HepG2 (cell line): ENCODE data around the gene ASAP2. TPM values are rescaled to one million over a fixed set of nuclear protein-coding genes. Genes with fewer than 3 reads are reported as not detected.

Experiments used
- CSRNP1 ChIP-seq: sonication (generic); formaldehyde crosslinking; IDR thresholded peaks from 2 replicates; pipeline ENCODE4 v1.8.1; 2023; ENCODE audit warnings: mild to moderate bottlenecking, missing genetic modification reagents
- DZIP1 ChIP-seq: sonication (generic); formaldehyde crosslinking; IDR thresholded peaks from 2 replicates; pipeline ENCODE4 v1.5.0; 2020; ENCODE audit warnings: mild to moderate bottlenecking, missing genetic modification reagents
- E2F2 ChIP-seq: sonication (generic); formaldehyde crosslinking; IDR thresholded peaks from 2 replicates; pipeline ENCODE4 v1.4.0; 2020; ENCODE audit warnings: missing genetic modification reagents, borderline replicate concordance
- EP300 ChIP-seq, 3 experiments: sonication (generic) in 1 of 3; formaldehyde crosslinking in 1 of 3; IDR thresholded peaks; 2 replicates each; pipeline versions ENCODE4 v1.5.1 to v1.6.1; 2011 to 2020; ENCODE audit warnings: low read depth in 2 of 3, low read length in 2 of 3, borderline replicate concordance in 1 of 3, improper control_type of control experiment in 1 of 3, mild to moderate bottlenecking in 1 of 3, missing genetic modification reagents in 1 of 3, moderate library complexity in 1 of 3
- HNRNPLL ChIP-seq: fragments of 200-400 bp; formaldehyde crosslinking; IDR thresholded peaks from 2 replicates; pipeline ENCODE4 v1.6.1; 2017; ENCODE audit warnings: mild to moderate bottlenecking, low read depth, low read length; ENCODE audit not compliant: poor library complexity, severe bottlenecking
- NFYC ChIP-seq: IDR thresholded peaks from 2 replicates; pipeline ENCODE4 v1.6.1; 2016; ENCODE audit warnings: missing genetic modification reagents, missing compliant biosample characterization
- NR2F1 ChIP-seq, 2 experiments: fragments of 450-650 bp in 1 of 2; formaldehyde crosslinking in 1 of 2; IDR thresholded peaks; 2 replicates each; pipeline versions ENCODE4 v1.5.0 to v1.6.1; 2016 to 2020; ENCODE audit warnings: mild to moderate bottlenecking in 1 of 2, missing compliant biosample characterization in 1 of 2, missing genetic modification reagents in 1 of 2, moderate library complexity in 1 of 2
- NR2F2 ChIP-seq: IDR thresholded peaks from 2 replicates; pipeline ENCODE4 v1.6.1; 2012; ENCODE audit warnings: low read depth, inconsistent platforms, borderline replicate concordance
- RBM22 ChIP-seq: fragments of 200-400 bp; formaldehyde crosslinking; optimal IDR thresholded peaks from 2 replicates; pipeline ENCODE3; 2017; ENCODE audit warnings: mild to moderate bottlenecking, low read length, moderate library complexity
- TAF1 ChIP-seq: sonication (generic); formaldehyde crosslinking; IDR thresholded peaks from 2 replicates; pipeline ENCODE4 v1.4.0; 2020; ENCODE audit warnings: missing genetic modification reagents
- YEATS2 ChIP-seq: sonication (generic); formaldehyde crosslinking; IDR thresholded peaks from 2 replicates; pipeline ENCODE4 v1.4.0; 2020; ENCODE audit warnings: missing genetic modification reagents, borderline replicate concordance
- ZEB1 ChIP-seq: IDR thresholded peaks from 2 replicates; pipeline ENCODE4 v1.6.1; 2012; ENCODE audit warnings: mild to moderate bottlenecking, low read depth, inconsistent platforms; ENCODE audit not compliant: insufficient replicate concordance
- ZKSCAN8 ChIP-seq: IDR thresholded peaks from 2 replicates; pipeline ENCODE4 v1.6.1; 2016; ENCODE audit warnings: borderline replicate concordance, missing genetic modification reagents, missing compliant biosample characterization
- ZNF207 ChIP-seq: fragments of 450-650 bp; IDR thresholded peaks from 2 replicates; pipeline ENCODE4 v1.6.1; 2016; ENCODE audit warnings: antibody characterized with exemption, borderline replicate concordance
- ZNF263 ChIP-seq: sonication (generic); formaldehyde crosslinking; IDR thresholded peaks from 2 replicates; pipeline ENCODE4 v1.4.0; 2020; ENCODE audit warnings: missing genetic modification reagents
- ZNF274 ChIP-seq: sonication (generic); formaldehyde crosslinking; IDR thresholded peaks from 2 replicates; pipeline ENCODE4 v1.5.1; 2020; ENCODE audit warnings: mild to moderate bottlenecking, missing genetic modification reagents
- ZNF552 ChIP-seq: sonication (generic); formaldehyde crosslinking; IDR thresholded peaks from 2 replicates; pipeline ENCODE4 v1.9.0; 2022; ENCODE audit warnings: missing genetic modification reagents, mild to moderate bottlenecking, borderline replicate concordance
- ZNF576 ChIP-seq: sonication (generic); formaldehyde crosslinking; IDR thresholded peaks from 2 replicates; pipeline ENCODE4 v1.4.0; 2020; ENCODE audit warnings: mild to moderate bottlenecking, missing genetic modification reagents
- ZNF615 ChIP-seq: sonication (generic); formaldehyde crosslinking; IDR thresholded peaks from 2 replicates; pipeline ENCODE4 v1.5.0; 2020; ENCODE audit warnings: mild to moderate bottlenecking, missing genetic modification reagents, borderline replicate concordance
- ZNF713 ChIP-seq: sonication (generic); formaldehyde crosslinking; IDR thresholded peaks from 2 replicates; pipeline ENCODE4 v1.4.0; 2020; ENCODE audit warnings: mild to moderate bottlenecking, missing genetic modification reagents
- polyA plus RNA-seq, 8 experiments: library from polyadenylated mRNA; depleted of rRNA in 3 of 8; stranded (reverse) in 7 of 8; unstranded in 1 of 8; fragments of >200 nt; fragmentation: Illumina TruSeq in 4 of 8; extraction: Trizol in 4 of 8; gene quantifications; 2 replicates each; pipeline versions ENCODE4 v1.2.1 to v1.2.3, GENCODE V29; 2011 to 2016; ENCODE audit warnings: low read depth in 4 of 8, missing spikeins in 1 of 8, mixed read lengths in 1 of 8; ENCODE audit not compliant: insufficient read depth in 1 of 8
- total RNA-seq, 5 experiments: library from RNA; depleted of rRNA; stranded (reverse); fragments of >200 nt; fragmentation: Illumina TruSeq; extraction: Trizol; gene quantifications; 2 replicates each; pipeline ENCODE4 v1.2.3, GENCODE V29; 2016; ENCODE audit warnings: low read depth in 1 of 5
- TF ChIP-seq, protein P1 (sequence below): sonication (generic); formaldehyde crosslinking; IDR thresholded peaks from 2 replicates; pipeline ENCODE4 v1.8.0; 2023; ENCODE audit warnings: mild to moderate bottlenecking, missing genetic modification reagents
- TF ChIP-seq, protein P2 (sequence below): IDR thresholded peaks from 2 replicates; pipeline ENCODE4 v1.6.1; 2018; ENCODE audit warnings: missing genetic modification reagents, mild to moderate bottlenecking, missing compliant biosample characterization

The ASAP2 gene
- total and polyA plus RNA-seq, 2 of the 13 experiments (the other 11 are each of a cell fraction or from before 2014, with no cell fraction given), result 7.3 to 22.3 TPM

DNA sequence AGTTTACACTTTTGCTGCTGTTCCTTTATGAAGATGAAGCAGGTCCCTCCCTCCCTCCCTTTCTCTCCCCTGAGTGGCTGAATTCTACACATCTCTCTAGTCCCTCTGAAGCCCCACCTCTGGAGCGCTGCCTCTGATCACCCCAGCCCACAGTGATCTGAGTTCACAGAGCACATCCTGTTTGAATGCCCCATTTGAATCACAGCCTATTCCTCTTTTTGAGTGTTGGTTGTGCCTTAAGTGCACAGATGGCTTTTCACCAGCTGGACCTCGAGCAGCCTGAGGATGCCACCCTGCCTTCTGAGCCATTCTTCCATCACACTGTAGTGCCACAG is 129.6 kb downstream of the ASAP2 start (continued):
- TF ChIP-seq ZNF263 (CRISPR knock-in tag) (no peak), ZNF207 (no peak), ZKSCAN8 (CRISPR knock-in tag) (no peak; the same call in 1 of the 2 replicates), CSRNP1 (CRISPR knock-in tag) (no peak), NR2F2 (no peak), NR2F1 (CRISPR knock-in tag; IDR thresholded peaks at IDR 0.05) (no peak), E2F2 (CRISPR knock-in tag) (no peak), ZNF576 (no peak), ZEB1 (no peak), TAF1 (peak; percentile 58), RBM22 (no peak), ZNF552 (no peak), NFYC (CRISPR knock-in tag) (peak; percentile 34; the same call in 1 of the 2 replicates), DZIP1 (CRISPR knock-in tag) (no peak), ZNF274 (CRISPR knock-in tag) (no peak; the same call in 1 of the 2 replicates), HNRNPLL (no peak), ZNF713 (no peak), YEATS2 (CRISPR knock-in tag) (no peak), EP300 (IDR thresholded peaks at IDR 0.05; ENCODE audit: low read depth in 2 of 2, low read length in 2 of 2) (peak in 1 of 2 experiments; percentile 55; a peak in 1 of 4 replicates), EP300 (CRISPR knock-in tag; IDR thresholded peaks at IDR 0.05; ENCODE audit: borderline replicate concordance) (no peak), ZNF615 (CRISPR knock-in tag) (no peak)
- TF ChIP-seq, protein P1, sequence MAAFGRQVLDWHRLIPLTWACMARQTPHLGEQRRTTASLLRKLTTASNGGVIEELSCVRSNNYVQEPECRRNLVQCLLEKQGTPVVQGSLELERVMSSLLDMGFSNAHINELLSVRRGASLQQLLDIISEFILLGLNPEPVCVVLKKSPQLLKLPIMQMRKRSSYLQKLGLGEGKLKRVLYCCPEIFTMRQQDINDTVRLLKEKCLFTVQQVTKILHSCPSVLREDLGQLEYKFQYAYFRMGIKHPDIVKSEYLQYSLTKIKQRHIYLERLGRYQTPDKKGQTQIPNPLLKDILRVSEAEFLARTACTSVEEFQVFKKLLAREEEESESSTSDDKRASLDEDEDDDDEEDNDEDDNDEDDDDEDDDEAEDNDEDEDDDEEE (CRISPR knock-in tag), result no peak
- TF ChIP-seq, protein P2, sequence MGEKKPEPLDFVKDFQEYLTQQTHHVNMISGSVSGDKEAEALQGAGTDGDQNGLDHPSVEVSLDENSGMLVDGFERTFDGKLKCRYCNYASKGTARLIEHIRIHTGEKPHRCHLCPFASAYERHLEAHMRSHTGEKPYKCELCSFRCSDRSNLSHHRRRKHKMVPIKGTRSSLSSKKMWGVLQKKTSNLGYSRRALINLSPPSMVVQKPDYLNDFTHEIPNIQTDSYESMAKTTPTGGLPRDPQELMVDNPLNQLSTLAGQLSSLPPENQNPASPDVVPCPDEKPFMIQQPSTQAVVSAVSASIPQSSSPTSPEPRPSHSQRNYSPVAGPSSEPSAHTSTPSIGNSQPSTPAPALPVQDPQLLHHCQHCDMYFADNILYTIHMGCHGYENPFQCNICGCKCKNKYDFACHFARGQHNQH (CRISPR knock-in tag), result peak; percentile 29; the same call in 1 of the 2 replicates
